Activated CD4-positive, alpha-beta T cell treated with anti-CD3 and anti-CD28 coated beads, Interleukin-2, amount 10 ng/mL, durations not matched to agents 7 days and 5 days (primary cell): ENCODE data around the gene PMM2. TPM values are rescaled to one million over a fixed set of nuclear protein-coding genes. Genes with fewer than 3 reads are reported as not detected.
A peak's percentile ranks its signal among the peaks of the same experiment; 100 is the strongest.

Experiments
- CTCF ChIA-PET: fragments of 350-600 bp; sonication (Branson Sonifier 250); formaldehyde crosslinking; loops from one replicate; lab custom pipeline; 2021; ENCODE audit warnings: antibody characterized with exemption; lab: Charles Lee
- POLR2A ChIA-PET: fragments of 350-600 bp; sonication (Branson Sonifier 250); formaldehyde crosslinking; loops from one replicate; lab custom pipeline; 2021; ENCODE audit warnings: antibody characterized with exemption; lab: Charles Lee
- DNase-seq: peaks from one replicate; pipeline ENCODE4 v3.0.0-alpha.2; 2020
- H3K27ac Mint-ChIP-seq: one replicate; pipeline ENCODE4 v1.8.0; 2021; ENCODE audit warnings: mild to moderate bottlenecking, moderate library complexity, mixed read lengths
- H3K27me3 Mint-ChIP-seq: one replicate; pipeline ENCODE4 v1.8.0; 2021; ENCODE audit warnings: mixed read lengths
- H3K36me3 Mint-ChIP-seq: one replicate; pipeline ENCODE4 v1.8.0; 2021; ENCODE audit warnings: low read depth, mixed read lengths
- H3K4me1 Mint-ChIP-seq: one replicate; pipeline ENCODE4 v1.8.0; 2021; ENCODE audit warnings: mixed read lengths
- H3K4me3 Mint-ChIP-seq: one replicate; pipeline ENCODE4 v1.8.0; 2021; ENCODE audit warnings: mild to moderate bottlenecking, moderate library complexity, mixed read lengths
- H3K9me3 Mint-ChIP-seq: one replicate; pipeline ENCODE4 v1.8.0; 2021; ENCODE audit warnings: mixed read lengths
- total RNA-seq, 2 experiments: library from RNA; stranded (reverse); gene quantifications; one replicate each; pipeline ENCODE4 v1.2.3, GENCODE V29; 2021

PMM2 gene
- total RNA-seq, 2 experiments from 2014 or later = 37.0 to 38.9 TPM

GRCh38 chr16:8808613-8809353, 11.1 kb downstream of the PMM2 start:
- peaks cover 52% of the 10 kb centered on the region for H3K36me3 Mint-ChIP-seq

DNA sequence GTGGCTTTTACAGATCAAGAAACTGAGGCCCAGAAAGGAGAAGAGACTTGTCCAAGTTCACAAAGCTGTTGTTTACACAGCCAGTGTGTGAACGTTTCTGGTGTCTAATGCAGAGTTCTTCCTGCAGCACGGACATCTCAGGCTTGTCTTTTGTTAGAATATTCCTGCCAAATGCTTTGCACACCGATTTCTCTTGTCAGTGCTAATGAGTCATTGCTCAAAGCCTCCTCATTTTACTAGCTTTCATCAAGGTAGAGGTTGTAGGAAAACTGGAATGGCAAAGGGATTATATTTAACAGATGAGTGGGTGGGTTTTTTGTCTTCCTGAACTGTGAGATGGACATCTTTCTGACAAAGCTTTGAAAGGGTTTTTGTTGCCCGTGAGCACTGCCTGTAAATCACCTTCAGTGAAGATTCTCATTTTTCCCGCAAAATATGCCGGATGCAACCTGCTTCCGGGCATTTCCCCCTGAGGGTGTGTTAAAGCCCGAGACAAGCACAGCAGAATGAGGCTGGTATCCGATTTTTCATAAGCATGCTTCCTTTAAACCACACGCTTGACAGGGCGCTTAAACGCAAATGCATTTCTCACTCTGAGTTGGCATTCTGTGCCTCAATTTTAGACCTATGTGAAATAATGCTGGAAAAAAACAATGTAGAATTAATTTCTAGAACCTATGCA, 14.7 kb downstream of the PMM2 start:
- no peak for DNase-seq
- no peaks in the 10 kb centered on the region for H3K27me3 Mint-ChIP-seq
- CTCF ChIA-PET = interaction anchor here (1.6 kb wide), 1 partner anchor 9 kb away, joined by 3 read pairs; no protein-coding TSS in a partner anchor
- no peak overlapping the region for H3K27ac Mint-ChIP-seq
- POLR2A ChIA-PET = no interaction called here
- peaks cover 67% of the 10 kb centered on the region for H3K36me3 Mint-ChIP-seq
- H3K9me3 Mint-ChIP-seq = no peaks in the 10 kb centered on the region
- no peak overlapping the region for H3K4me3 Mint-ChIP-seq
- H3K4me1 Mint-ChIP-seq = peaks cover 13% of the 10 kb centered on the region

More at GRCh38 chr16:8808613-8809353, 11.1 kb downstream of the PMM2 start:
- no peaks in the 10 kb centered on the region for H3K4me1 Mint-ChIP-seq
- DNase-seq = no peak
- H3K4me3 Mint-ChIP-seq = no peak overlapping the region
- no peaks in the 10 kb centered on the region for H3K9me3 Mint-ChIP-seq
- no peak overlapping the region for H3K27ac Mint-ChIP-seq
- H3K27me3 Mint-ChIP-seq = no peaks in the 10 kb centered on the region
- POLR2A ChIA-PET = no interaction called here
- CTCF ChIA-PET = no interaction called here

DNA sequence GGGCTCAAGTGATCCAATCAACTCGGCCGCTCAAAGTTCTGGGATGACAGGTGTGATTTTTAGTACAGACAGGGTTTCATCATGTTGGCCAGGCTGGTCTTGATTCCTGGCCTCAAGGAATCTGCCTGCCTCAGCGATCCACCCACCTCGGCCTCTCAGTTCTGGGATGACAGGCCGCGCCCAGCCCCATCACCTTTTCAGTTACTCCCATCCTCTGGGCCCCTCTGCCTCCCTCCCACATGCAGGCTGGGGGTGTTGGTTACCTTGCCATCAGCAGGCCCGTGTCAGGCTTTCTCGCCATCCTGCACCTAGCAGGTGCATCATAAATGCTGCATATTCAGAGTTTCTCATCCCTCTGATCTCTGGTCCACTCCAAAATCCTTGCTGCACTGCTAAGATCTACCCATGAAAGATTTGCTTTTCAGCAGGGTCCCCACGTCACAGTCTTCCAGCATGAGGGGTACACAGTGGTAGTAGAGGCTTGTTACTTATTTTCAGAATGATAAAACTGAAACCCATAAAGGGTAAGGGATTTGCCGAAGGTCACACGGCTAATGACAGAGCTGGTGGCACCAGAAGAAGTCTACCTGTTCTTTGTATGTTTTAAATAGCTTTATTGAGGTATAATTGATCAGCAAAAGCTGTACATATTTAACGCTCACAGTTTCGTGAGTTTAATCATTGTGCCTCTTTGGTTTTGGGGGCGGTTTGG, 16.6 kb downstream of the PMM2 start:
- DNase-seq = no peak
- no peak overlapping the region for H3K4me3 Mint-ChIP-seq
- ChIA-PET POLR2A (no interaction called here), CTCF (interaction anchor here (0.7 kb wide), 1 partner anchor 27 kb away, joined by 4 read pairs; no protein-coding TSS in a partner anchor)
- peaks cover 67% of the 10 kb centered on the region for H3K36me3 Mint-ChIP-seq
- H3K9me3 Mint-ChIP-seq = no peaks in the 10 kb centered on the region
- no peak overlapping the region for H3K27ac Mint-ChIP-seq
- H3K27me3 Mint-ChIP-seq = no peaks in the 10 kb centered on the region
- peaks cover 19% of the 10 kb centered on the region for H3K4me1 Mint-ChIP-seq

DNA sequence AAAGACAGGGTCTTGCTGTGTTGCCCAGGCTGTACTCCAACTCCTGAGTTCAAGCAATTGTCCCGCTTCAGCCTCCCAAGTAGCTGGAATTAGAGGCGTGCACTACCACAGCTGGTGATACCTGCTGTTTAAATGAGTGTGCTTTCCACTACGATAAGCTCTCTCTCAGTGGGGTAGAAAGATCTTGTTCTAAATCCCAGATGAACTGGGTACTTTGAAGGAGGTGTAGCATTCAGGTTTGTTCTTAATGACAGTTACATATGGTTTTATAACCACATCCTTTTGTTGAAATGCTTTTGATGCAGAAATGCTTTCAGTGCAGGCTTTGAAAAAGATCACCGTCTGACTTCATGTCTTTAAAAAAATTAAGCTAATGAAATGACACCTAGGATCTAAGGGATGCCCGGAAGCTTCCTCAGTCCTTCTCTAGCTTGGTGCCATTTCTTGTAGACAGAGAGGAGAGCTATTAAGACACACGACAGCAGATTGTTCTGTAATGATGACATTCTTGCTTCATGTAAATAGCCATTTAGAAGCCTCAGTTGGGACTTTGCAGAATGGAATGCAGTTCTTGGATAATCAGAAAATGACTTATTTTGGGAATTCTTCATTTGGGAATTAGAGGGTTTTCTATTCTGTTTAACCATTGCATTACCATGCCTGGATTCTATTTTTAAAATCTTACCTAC, 19.5 kb downstream of the PMM2 start:
- no peak overlapping the region for H3K4me3 Mint-ChIP-seq
- H3K27ac Mint-ChIP-seq = peak overlapping the region; percentile 76
- peaks cover 67% of the 10 kb centered on the region for H3K36me3 Mint-ChIP-seq
- ChIA-PET CTCF (interaction anchor here (0.9 to 1.5 kb wide), 3 partner anchors 12 to 63 kb away, joined by 3 to 6 read pairs (median 4); no protein-coding TSS in a partner anchor), POLR2A (interaction anchor here (0.9 to 1.7 kb wide), 2 partner anchors 37 to 52 kb away, joined by 3 to 5 read pairs; partner anchors contain the start of gene CARHSP1)
- no peaks in the 10 kb centered on the region for H3K27me3 Mint-ChIP-seq
- peak; percentile 27 for DNase-seq
- no peaks in the 10 kb centered on the region for H3K9me3 Mint-ChIP-seq
- peaks cover 19% of the 10 kb centered on the region for H3K4me1 Mint-ChIP-seq

- ChIA-PET CTCF (interaction anchor here (1.5 to 1.6 kb wide), 2 partner anchors 50 to 62 kb away, joined by 3 to 4 read pairs; partner anchors contain the start of gene CARHSP1), POLR2A (no interaction called here)
- DNase-seq = no peak
- no peak overlapping the region for H3K27ac Mint-ChIP-seq
- peaks cover 52% of the 10 kb centered on the region for H3K36me3 Mint-ChIP-seq
- H3K9me3 Mint-ChIP-seq = no peaks in the 10 kb centered on the region
- no peak overlapping the region for H3K4me3 Mint-ChIP-seq
- no peaks in the 10 kb centered on the region for H3K27me3 Mint-ChIP-seq
- peaks cover 19% of the 10 kb centered on the region for H3K4me1 Mint-ChIP-seq
Observed at GRCh38 chr16:8818504-8819270, 21.0 kb downstream of the PMM2 start.

DNA sequence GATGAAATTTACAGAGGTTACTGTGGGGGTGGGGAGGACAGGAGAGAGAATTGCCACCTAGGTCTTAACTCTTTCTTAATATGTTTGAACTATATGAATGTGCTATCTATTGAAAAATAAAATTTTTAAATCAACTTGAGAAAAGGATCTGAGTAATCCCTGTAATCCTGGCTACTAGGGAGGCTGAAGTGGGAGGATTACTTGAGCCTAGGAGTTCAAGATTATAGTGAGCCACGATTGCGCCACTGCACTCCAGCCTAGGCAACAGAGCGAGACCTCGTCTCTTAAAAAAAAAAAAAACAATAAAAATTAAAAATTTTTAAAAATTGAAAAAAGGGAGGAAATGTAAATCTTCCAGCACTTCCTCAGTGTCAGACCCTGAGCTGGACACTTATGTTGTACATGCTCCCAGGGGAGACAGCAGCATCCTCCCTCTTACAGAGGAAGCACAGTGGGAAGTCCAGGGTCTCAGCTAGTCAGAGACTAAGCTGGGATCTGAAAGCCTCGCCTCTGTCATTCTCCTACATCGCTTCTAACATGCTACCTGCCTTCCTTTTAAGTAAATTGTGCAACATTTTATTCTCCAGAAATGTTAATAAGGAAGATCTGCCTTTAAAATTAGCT, 21.9 kb downstream of the PMM2 start:
- no peak overlapping the region for H3K27ac Mint-ChIP-seq
- H3K27me3 Mint-ChIP-seq = no peaks in the 10 kb centered on the region
- H3K4me1 Mint-ChIP-seq = peaks cover 19% of the 10 kb centered on the region
- POLR2A ChIA-PET = no interaction called here
- H3K4me3 Mint-ChIP-seq = no peak overlapping the region
- CTCF ChIA-PET = interaction anchor here (0.6 to 1.6 kb wide), 5 partner anchors 14 to 278 kb away, joined by 3 to 7 read pairs (median 4); partner anchors contain the start of gene CARHSP1
- peaks cover 50% of the 10 kb centered on the region for H3K36me3 Mint-ChIP-seq
- H3K9me3 Mint-ChIP-seq = no peaks in the 10 kb centered on the region
- no peak for DNase-seq

- no peak for DNase-seq
- no peaks in the 10 kb centered on the region for H3K9me3 Mint-ChIP-seq
- H3K4me3 Mint-ChIP-seq = no peak overlapping the region
- POLR2A ChIA-PET = no interaction called here
- peaks cover 5% of the 10 kb centered on the region for H3K4me1 Mint-ChIP-seq
- no peak overlapping the region for H3K27ac Mint-ChIP-seq
- CTCF ChIA-PET = interaction anchor here (1.0 kb wide), 1 partner anchor 10 kb away, joined by 3 read pairs; no protein-coding TSS in a partner anchor
- peaks cover 38% of the 10 kb centered on the region for H3K36me3 Mint-ChIP-seq
- no peaks in the 10 kb centered on the region for H3K27me3 Mint-ChIP-seq
Observed at GRCh38 chr16:8822403-8822802, 24.8 kb downstream of the PMM2 start.

GRCh38 chr16:8826278-8826879, 28.7 kb downstream of the PMM2 start:
- peaks cover 39% of the 10 kb centered on the region for H3K36me3 Mint-ChIP-seq
- no peak overlapping the region for H3K4me3 Mint-ChIP-seq
- CTCF ChIA-PET = no interaction called here
- POLR2A ChIA-PET = no interaction called here
- DNase-seq = no peak
- H3K27ac Mint-ChIP-seq = peak overlapping the region; percentile 5
- no peaks in the 10 kb centered on the region for H3K4me1 Mint-ChIP-seq
- no peaks in the 10 kb centered on the region for H3K9me3 Mint-ChIP-seq
- H3K27me3 Mint-ChIP-seq = no peaks in the 10 kb centered on the region

GRCh38 chr16:8828541-8829165, 31.0 kb downstream of the PMM2 start:
- ChIA-PET POLR2A (interaction anchor here (0.7 kb wide), 1 partner anchor 22 kb away, joined by 3 read pairs; no protein-coding TSS in a partner anchor), CTCF (interaction anchor here (1.1 to 1.5 kb wide), 3 partner anchors 12 to 27 kb away, joined by 4 to 6 read pairs (median 6); no protein-coding TSS in a partner anchor)
- Mint-ChIP-seq H3K4me1 (peaks cover 20% of the 10 kb centered on the region), H3K4me3 (no peak overlapping the region), H3K36me3 (peaks cover 54% of the 10 kb centered on the region), H3K27ac (no peak overlapping the region), H3K9me3 (no peaks in the 10 kb centered on the region), H3K27me3 (no peaks in the 10 kb centered on the region)
- DNase-seq = no peak

DNA sequence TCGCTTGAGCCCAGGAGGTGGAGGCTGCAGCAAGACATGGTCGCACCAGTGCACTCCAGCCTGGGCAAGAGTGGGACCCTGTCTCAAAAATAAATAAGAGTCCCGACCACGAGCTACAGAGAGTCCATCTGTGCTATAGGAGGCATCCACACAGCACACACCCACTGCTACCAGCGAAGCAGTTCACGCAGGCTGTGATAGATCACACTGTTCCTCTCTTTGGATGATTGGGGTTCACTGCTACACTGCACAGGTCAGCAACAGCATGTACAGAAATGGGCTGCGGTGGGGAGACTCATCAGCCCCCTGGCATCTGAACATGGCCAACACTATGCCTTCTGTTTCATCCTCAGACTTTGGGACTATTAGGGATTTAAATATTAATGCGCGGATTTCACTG, 33.8 kb downstream of the PMM2 start:
- DNase-seq = no peak
- no peaks in the 10 kb centered on the region for H3K9me3 Mint-ChIP-seq
- ChIA-PET CTCF (interaction anchor here (0.7 kb wide), 1 partner anchor 9 kb away, joined by 3 read pairs; no protein-coding TSS in a partner anchor), POLR2A (no interaction called here)
- no peak overlapping the region for H3K27ac Mint-ChIP-seq
- H3K36me3 Mint-ChIP-seq = peaks cover 42% of the 10 kb centered on the region
- no peaks in the 10 kb centered on the region for H3K27me3 Mint-ChIP-seq
- peaks cover 23% of the 10 kb centered on the region for H3K4me1 Mint-ChIP-seq
- H3K4me3 Mint-ChIP-seq = no peak overlapping the region
